Erythroblast (primary cell): ENCODE measurements around the gene HLA-E.

Source experiments
- GATA1 ChIP-seq: IDR thresholded peaks from 2 replicates; pipeline ENCODE4 v1.6.1; 2011; ENCODE audit warnings: low read depth, mild to moderate bottlenecking, control low read depth, low read length, moderate library complexity
- POLR2A ChIP-seq: IDR thresholded peaks from 2 replicates; pipeline ENCODE4 v1.6.1; 2011; ENCODE audit warnings: mild to moderate bottlenecking, low read length

DNA sequence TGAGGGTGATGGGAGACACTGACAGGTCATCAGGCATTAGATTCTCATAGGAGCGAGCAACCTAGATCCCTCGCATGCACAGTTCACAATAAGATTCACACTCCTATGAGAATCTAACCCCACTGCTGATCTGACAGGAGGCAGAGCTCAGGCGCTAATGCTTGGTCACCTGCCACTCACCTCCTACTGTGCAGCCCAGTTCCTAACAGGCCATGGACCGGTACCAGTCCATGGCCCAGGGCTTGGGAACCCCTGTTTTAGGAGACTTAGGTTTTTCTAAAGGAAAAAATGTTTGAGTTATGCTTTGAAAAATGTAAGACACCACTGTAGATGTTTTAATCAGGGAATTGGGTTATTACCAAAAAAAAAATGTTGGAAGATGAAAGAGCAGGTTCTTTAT lies 6.7 kb downstream of the HLA-E start:
- TF ChIP-seq POLR2A = no peak
- TF ChIP-seq GATA1 = no peak
